HEK293 (cell line): Measurements from ENCODE around the gene RAP1GAP.
"Not testable (repeated sequence)": the region's sequence is repeated elsewhere in the genome, so short reads cannot be mapped to it uniquely, and the experiment has no call there.

Source experiments
- CTCF ChIA-PET: fragments of 350-600 bp; formaldehyde crosslinking; extraction: SDS; loops from one replicate; lab custom pipeline; 2021; ENCODE audit warnings: antibody characterized with exemption; lab: Yijun Ruan, JAX
- POLR2A ChIA-PET: fragments of 300-600 bp; formaldehyde crosslinking; extraction: SDS; loops from one replicate; lab custom pipeline; 2020; ENCODE audit warnings: antibody characterized with exemption, inconsistent platforms; lab: Yijun Ruan, JAX
- H3K27ac ChIP-seq: fragments of 200-500 bp; sonication (Bioruptor generic); 2 replicates; pipeline ENCODE4 v1.5.1; 2014; ENCODE audit warnings: low read depth, low read length, control low read depth, inconsistent platforms; ENCODE audit errors: extremely low read depth
- H3K36me3 ChIP-seq, 2 experiments: fragments of 200-500 bp in 1 of 2; sonication (Bioruptor generic) in 1 of 2; 1 replicate in 1 of 2; 2 replicates in 1 of 2; pipeline ENCODE4 v1.5.1; 2014 to 2017; ENCODE audit warnings: inconsistent platforms in 2 of 2, low read length in 2 of 2; ENCODE audit not compliant: control insufficient read depth in 2 of 2, insufficient read depth in 1 of 2
- H3K4me1 ChIP-seq: fragments of 200-500 bp; sonication (Bioruptor generic); 2 replicates; pipeline ENCODE4 v1.5.1; 2014; ENCODE audit warnings: mild to moderate bottlenecking, low read length, inconsistent platforms; ENCODE audit not compliant: control insufficient read depth, insufficient read depth
- H3K4me3 ChIP-seq: 2 replicates; pipeline ENCODE4 v1.5.1; 2011; ENCODE audit warnings: low read depth, mild to moderate bottlenecking, control low read depth, low read length, moderate library complexity
- H3K9me3 ChIP-seq: fragments of 200-500 bp; sonication (Bioruptor generic); 2 replicates; pipeline ENCODE4 v1.5.1; 2014; ENCODE audit warnings: low read depth, low read length, inconsistent platforms; ENCODE audit not compliant: control insufficient read depth, insufficient read depth
- ELK4 ChIP-seq: IDR thresholded peaks from 2 replicates; pipeline ENCODE4 v1.6.1; 2011; ENCODE audit warnings: mild to moderate bottlenecking, low read depth, low read length, borderline replicate concordance
- GLIS2 ChIP-seq: fragments of 450-650 bp; formaldehyde crosslinking; IDR thresholded peaks from 2 replicates; pipeline ENCODE4 v1.5.1; 2016; ENCODE audit warnings: missing biosample characterization, missing genetic modification characterization
- PRDM4 ChIP-seq: fragments of 450-650 bp; formaldehyde crosslinking; IDR thresholded peaks from 2 replicates; pipeline ENCODE4 v1.5.1; 2017; ENCODE audit warnings: missing biosample characterization, missing genetic modification characterization
- SCRT1 ChIP-seq: fragments of 450-650 bp; formaldehyde crosslinking; IDR thresholded peaks from 2 replicates; pipeline ENCODE4 v1.5.1; 2016; ENCODE audit warnings: missing biosample characterization, missing genetic modification characterization, borderline replicate concordance
- SP3 ChIP-seq: fragments of 450-650 bp; formaldehyde crosslinking; IDR thresholded peaks from 2 replicates; pipeline ENCODE4 v1.5.1; 2016; ENCODE audit warnings: missing biosample characterization, missing genetic modification characterization
- WT1 ChIP-seq: fragments of 450-650 bp; formaldehyde crosslinking; IDR thresholded peaks from 2 replicates; pipeline ENCODE4 v1.5.1; 2016; ENCODE audit warnings: missing biosample characterization, missing genetic modification characterization
- ZBTB17 ChIP-seq: fragments of 450-650 bp; formaldehyde crosslinking; IDR thresholded peaks from 2 replicates; pipeline ENCODE4 v1.5.1; 2016; ENCODE audit warnings: missing biosample characterization, missing genetic modification characterization
- ZBTB8A ChIP-seq: fragments of 450-650 bp; formaldehyde crosslinking; IDR thresholded peaks from 2 replicates; pipeline ENCODE4 v1.5.1; 2016; ENCODE audit warnings: missing biosample characterization, missing genetic modification characterization
- ZNF112 ChIP-seq: fragments of 450-650 bp; formaldehyde crosslinking; IDR thresholded peaks from 2 replicates; pipeline ENCODE4 v1.5.0; 2017; ENCODE audit warnings: missing biosample characterization, missing genetic modification characterization
- ZNF155 ChIP-seq: fragments of 450-650 bp; formaldehyde crosslinking; IDR thresholded peaks from 2 replicates; pipeline ENCODE4 v1.5.1; 2016; ENCODE audit warnings: missing biosample characterization, missing genetic modification characterization
- ZNF157 ChIP-seq: fragments of 450-650 bp; formaldehyde crosslinking; IDR thresholded peaks from 2 replicates; pipeline ENCODE4 v1.5.1; 2016; ENCODE audit warnings: missing biosample characterization, missing genetic modification characterization
- ZNF221 ChIP-seq: fragments of 450-650 bp; formaldehyde crosslinking; IDR thresholded peaks from 2 replicates; pipeline ENCODE4 v1.5.1; 2017; ENCODE audit warnings: missing biosample characterization, missing genetic modification characterization, borderline replicate concordance
- ZNF548 ChIP-seq: fragments of 450-650 bp; formaldehyde crosslinking; IDR thresholded peaks from 2 replicates; pipeline ENCODE4 v1.5.1; 2016; ENCODE audit warnings: missing biosample characterization, missing genetic modification characterization
- ZNF555 ChIP-seq: fragments of 450-650 bp; formaldehyde crosslinking; conservative IDR thresholded peaks from 2 replicates; pipeline ENCODE4 v1.5.1; 2017; ENCODE audit warnings: missing biosample characterization, mild to moderate bottlenecking, missing genetic modification characterization, inconsistent platforms
- ZNF600 ChIP-seq: fragments of 450-650 bp; formaldehyde crosslinking; IDR thresholded peaks from 2 replicates; pipeline ENCODE4 v1.5.1; 2016; ENCODE audit warnings: missing biosample characterization, missing genetic modification characterization
- ZNF623 ChIP-seq: fragments of 450-650 bp; formaldehyde crosslinking; IDR thresholded peaks from 2 replicates; pipeline ENCODE4 v1.5.1; 2016; ENCODE audit warnings: missing biosample characterization, missing genetic modification characterization
- ZNF664 ChIP-seq: fragments of 450-650 bp; formaldehyde crosslinking; IDR thresholded peaks from 2 replicates; pipeline ENCODE4 v1.5.1; 2016; ENCODE audit warnings: missing biosample characterization, missing genetic modification characterization
- ZNF677 ChIP-seq: fragments of 450-650 bp; IDR thresholded peaks from 2 replicates; pipeline ENCODE4 v1.5.0; 2018; ENCODE audit warnings: missing biosample characterization, mild to moderate bottlenecking, missing genetic modification characterization, moderate library complexity
- ZNF704 ChIP-seq: fragments of 450-650 bp; formaldehyde crosslinking; IDR thresholded peaks from 2 replicates; pipeline ENCODE4 v1.5.1; 2016; ENCODE audit warnings: missing biosample characterization, missing genetic modification characterization
- ZNF837 ChIP-seq: fragments of 450-650 bp; formaldehyde crosslinking; IDR thresholded peaks from 2 replicates; pipeline ENCODE4 v1.5.1; 2016; ENCODE audit warnings: missing biosample characterization, missing genetic modification characterization
- ZSCAN30 ChIP-seq: fragments of 450-650 bp; IDR thresholded peaks from 2 replicates; pipeline ENCODE4 v1.5.1; 2018; ENCODE audit warnings: missing biosample characterization, mild to moderate bottlenecking, missing genetic modification characterization, moderate library complexity
- ZSCAN4 ChIP-seq: fragments of 450-650 bp; formaldehyde crosslinking; IDR thresholded peaks from 2 replicates; pipeline ENCODE4 v1.5.1; 2017; ENCODE audit warnings: missing biosample characterization, missing genetic modification characterization
- ZXDB ChIP-seq: fragments of 450-650 bp; formaldehyde crosslinking; IDR thresholded peaks from 2 replicates; pipeline ENCODE4 v1.5.1; 2016; ENCODE audit warnings: missing biosample characterization, missing genetic modification characterization

Gene RAP1GAP

GRCh38 chr1:21631944-21632887 lies 36.9 kb downstream of the RAP1GAP start (continued):
- TF ChIP-seq ZNF677 (tag by site-specific recombination) (no peak), ZBTB17 (tag by site-specific recombination) (0 out of 2 replicates have a peak, but pooled peaks have one; percentile 11), ZXDB (tag by site-specific recombination) (peak; percentile 31), ZSCAN4 (tag by site-specific recombination) (no peak), ZNF600 (no peak), WT1 (tag by site-specific recombination) (0 out of 2 replicates have a peak, but pooled peaks have one; percentile 17), ZNF623 (tag by site-specific recombination) (no peak), ZNF664 (tag by site-specific recombination) (no peak), ZNF837 (tag by site-specific recombination) (no peak), SP3 (no peak), ZNF555 (tag by site-specific recombination) (no peak), ZNF155 (no peak), ZNF112 (no peak), GLIS2 (no peak), ZNF157 (tag by site-specific recombination) (no peak), ZNF221 (no peak), SCRT1 (tag by site-specific recombination) (no peak), ZBTB8A (tag by site-specific recombination) (no peak), PRDM4 (tag by site-specific recombination) (no peak), ELK4 (no peak), ZSCAN30 (tag by site-specific recombination) (no peak), ZNF704 (tag by site-specific recombination) (no peak)

GRCh38 chr1:21631590-21631943 lies 37.6 kb downstream of the RAP1GAP start:
- H3K4me3 ChIP-seq, H3K27ac ChIP-seq, H3K9me3 ChIP-seq, H3K36me3 ChIP-seq, CTCF ChIA-PET, POLR2A ChIA-PET, H3K4me1 ChIP-seq: not testable (repeated sequence)
- TF ChIP-seq ZNF548: peak; percentile 68
